IgD-negative memory B cell (primary cell): ENCODE data around the gene NRTN. TPM values are rescaled to one million over a fixed set of nuclear protein-coding genes. Genes with fewer than 3 reads are reported as not detected.
"Not testable (repeated sequence)": the region's sequence is repeated elsewhere in the genome, so short reads cannot be mapped to it uniquely, and the experiment has no call there.

Source experiments
- H3K27ac Mint-ChIP-seq, 3 donors: one replicate each; pipeline ENCODE4 v1.8.0; 2020 to 2022; ENCODE audit warnings: mild to moderate bottlenecking in 3 of 3, mixed read lengths in 3 of 3, moderate library complexity in 1 of 3
- H3K27me3 Mint-ChIP-seq: one replicate; pipeline ENCODE4 v1.8.0; 2021; ENCODE audit warnings: mixed read lengths
- H3K36me3 Mint-ChIP-seq: one replicate; pipeline ENCODE4 v1.8.0; 2020; ENCODE audit warnings: mild to moderate bottlenecking, mixed read lengths
- H3K4me1 Mint-ChIP-seq, 3 donors: one replicate each; pipeline ENCODE4 v1.8.0; 2020 to 2022; ENCODE audit warnings: mixed read lengths in 3 of 3, mild to moderate bottlenecking in 1 of 3
- H3K4me3 Mint-ChIP-seq, 4 donors: one replicate each; pipeline ENCODE4 v1.8.0; 2020 to 2022; ENCODE audit warnings: mild to moderate bottlenecking in 4 of 4, mixed read lengths in 4 of 4, moderate library complexity in 3 of 4
- H3K9me3 Mint-ChIP-seq, 3 donors: one replicate each; pipeline ENCODE4 v1.8.0; 2020 to 2021; ENCODE audit warnings: mixed read lengths in 3 of 3, mild to moderate bottlenecking in 1 of 3
- polyA plus RNA-seq: library from polyadenylated mRNA; unstranded; fragments of 300-500 nt; fragmentation: Illumina TruSeq; gene quantifications from one replicate; pipeline ENCODE4 v1.2.3, GENCODE V29; 2021

Gene NRTN
- polyA plus RNA-seq, 1 donor from 2014 or later = not detected

DNA sequence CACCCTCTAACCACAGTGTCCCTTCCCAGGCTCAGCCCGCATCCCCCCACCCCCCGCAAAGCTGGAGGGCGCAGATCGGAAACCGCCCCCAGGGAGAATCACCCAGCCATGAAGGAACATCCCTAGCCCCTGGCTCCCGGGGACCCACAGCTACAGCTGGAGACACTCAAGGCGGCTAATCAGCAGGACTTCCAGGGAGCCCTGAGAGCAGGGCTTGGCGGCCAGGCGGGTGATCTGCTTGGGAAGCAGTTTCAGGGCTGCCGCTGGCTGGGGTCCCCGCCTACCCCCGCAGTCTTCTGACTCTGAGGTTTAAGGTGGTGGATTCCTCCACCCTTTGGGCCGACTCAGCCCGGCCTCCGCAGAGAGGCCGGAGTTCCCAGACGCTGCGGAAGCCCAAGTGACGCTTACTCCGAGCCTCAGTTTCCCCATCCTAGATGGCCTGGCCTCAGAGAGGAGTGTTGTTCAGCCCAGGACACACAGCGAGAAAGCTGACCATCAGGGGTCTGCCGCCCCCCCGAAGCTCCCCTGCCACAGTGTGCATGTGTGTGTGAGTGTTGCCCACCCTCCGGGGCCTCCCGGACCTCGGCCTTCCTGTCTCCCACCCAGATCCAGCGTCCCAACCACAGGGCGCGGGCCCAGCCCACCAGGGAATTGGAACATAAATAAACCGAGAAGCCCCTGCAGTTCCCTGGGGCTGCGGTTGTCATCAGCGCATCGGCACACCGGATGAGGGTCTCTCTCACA, 24.9 kb downstream of the NRTN start:
- Mint-ChIP-seq H3K27me3 (peaks cover 12% of the 10 kb centered on the region), H3K4me1 (peaks cover 6 to 8% (median 6%) of the 10 kb centered on the region in 3 donors), H3K27ac (no peak overlapping the region), H3K4me3 (peak overlapping the region in 1 of 4 donors; percentile 12), H3K36me3 (no peaks in the 10 kb centered on the region), H3K9me3 (peaks cover 0 to 2% (median 0%) of the 10 kb centered on the region in 3 donors)

DNA sequence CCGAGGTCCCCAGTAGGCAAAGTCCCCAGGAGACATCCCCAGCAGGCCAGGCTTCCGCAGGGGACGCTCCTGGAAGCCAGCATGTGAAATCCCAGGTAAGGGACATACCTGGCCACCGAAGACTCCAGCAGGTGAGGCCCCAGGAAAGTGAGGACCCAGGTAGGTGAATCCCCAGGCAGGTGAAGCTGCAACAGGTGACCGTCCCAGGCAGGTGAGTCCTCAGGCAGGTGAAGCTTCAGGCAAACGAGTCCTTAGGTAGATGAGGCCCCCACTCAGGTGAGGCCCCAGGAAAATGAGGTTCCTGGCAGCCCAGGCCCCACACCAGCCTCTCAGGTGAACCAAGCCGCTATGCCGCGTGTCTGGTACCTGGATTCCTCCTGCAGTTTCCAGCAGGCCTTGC, 26.3 kb downstream of the NRTN start:
- H3K9me3 Mint-ChIP-seq = peaks cover 0 to 2% (median 0%) of the 10 kb centered on the region in 3 donors
- peaks cover 12% of the 10 kb centered on the region for H3K27me3 Mint-ChIP-seq
- H3K4me1 Mint-ChIP-seq = peaks cover 6 to 7% (median 6%) of the 10 kb centered on the region in 3 donors
- H3K36me3 Mint-ChIP-seq = no peaks in the 10 kb centered on the region
- H3K4me3 Mint-ChIP-seq = no peak overlapping the region
- no peak overlapping the region for H3K27ac Mint-ChIP-seq

DNA sequence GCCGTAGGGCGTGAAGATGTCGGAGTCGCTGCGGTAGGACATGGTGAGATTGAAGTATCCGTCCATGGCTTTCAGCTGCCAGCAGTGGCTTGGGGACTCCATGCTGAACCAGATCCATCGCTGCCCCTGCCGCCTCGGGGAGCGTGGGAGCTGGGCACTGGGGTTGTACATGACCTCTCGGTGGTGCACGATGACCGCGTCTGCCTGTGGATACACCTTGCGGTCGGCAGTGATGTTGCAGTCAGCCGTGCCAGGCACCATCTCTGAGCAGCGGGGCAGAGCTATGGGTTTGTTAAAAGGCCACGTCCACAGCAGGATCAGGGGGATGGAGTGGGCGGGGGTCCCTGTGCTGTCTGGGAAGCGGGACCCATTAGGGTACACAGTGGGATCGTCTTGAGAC, 27.2 kb downstream of the NRTN start:
- H3K4me1 Mint-ChIP-seq = peaks cover 4 to 6% (median 4%) of the 10 kb centered on the region in 3 donors
- H3K4me3 Mint-ChIP-seq = no peak overlapping the region
- no peak overlapping the region for H3K27ac Mint-ChIP-seq
- H3K27me3 Mint-ChIP-seq = peaks cover 12% of the 10 kb centered on the region
- H3K36me3 Mint-ChIP-seq = no peaks in the 10 kb centered on the region
- peaks cover 0 to 1% (median 0%) of the 10 kb centered on the region in 3 donors for H3K9me3 Mint-ChIP-seq

DNA sequence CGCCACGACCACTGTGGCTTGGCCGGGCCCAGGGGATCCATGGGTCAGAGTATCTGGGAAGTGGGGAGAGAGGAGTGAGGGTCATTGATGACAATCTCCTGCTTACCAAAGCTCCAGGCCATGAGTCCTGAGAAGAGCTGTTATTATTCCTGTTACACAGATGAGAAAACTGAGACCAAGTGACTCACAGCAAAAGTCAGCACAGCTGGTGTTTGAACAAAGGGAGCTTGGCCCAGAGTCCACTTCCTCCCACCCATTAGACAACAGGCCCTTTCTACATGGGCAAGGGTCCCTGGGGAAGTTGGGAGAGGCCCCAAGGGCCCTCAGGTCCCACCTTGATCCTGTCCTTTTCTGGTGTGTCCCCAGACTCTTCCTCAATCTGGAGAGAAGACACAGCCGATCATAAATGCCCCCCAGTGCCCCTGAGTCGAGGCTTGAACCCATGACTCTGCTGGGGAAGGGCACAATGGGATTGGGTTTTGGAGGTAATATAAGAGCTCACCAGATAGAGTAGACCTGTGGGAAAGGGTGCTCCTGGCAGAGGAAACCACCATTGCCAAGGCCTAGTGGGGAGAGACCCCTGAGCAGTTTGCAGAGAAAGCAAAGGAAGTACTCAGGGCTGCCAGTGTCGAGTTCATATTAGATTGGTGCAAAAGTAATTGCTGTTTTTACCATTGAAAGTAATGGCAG, 27.8 kb downstream of the NRTN start:
- Mint-ChIP-seq H3K27ac (no peak overlapping the region), H3K9me3 (no peaks in the 10 kb centered on the region), H3K4me1 (peaks cover 2 to 6% (median 2%) of the 10 kb centered on the region in 3 donors)

DNA sequence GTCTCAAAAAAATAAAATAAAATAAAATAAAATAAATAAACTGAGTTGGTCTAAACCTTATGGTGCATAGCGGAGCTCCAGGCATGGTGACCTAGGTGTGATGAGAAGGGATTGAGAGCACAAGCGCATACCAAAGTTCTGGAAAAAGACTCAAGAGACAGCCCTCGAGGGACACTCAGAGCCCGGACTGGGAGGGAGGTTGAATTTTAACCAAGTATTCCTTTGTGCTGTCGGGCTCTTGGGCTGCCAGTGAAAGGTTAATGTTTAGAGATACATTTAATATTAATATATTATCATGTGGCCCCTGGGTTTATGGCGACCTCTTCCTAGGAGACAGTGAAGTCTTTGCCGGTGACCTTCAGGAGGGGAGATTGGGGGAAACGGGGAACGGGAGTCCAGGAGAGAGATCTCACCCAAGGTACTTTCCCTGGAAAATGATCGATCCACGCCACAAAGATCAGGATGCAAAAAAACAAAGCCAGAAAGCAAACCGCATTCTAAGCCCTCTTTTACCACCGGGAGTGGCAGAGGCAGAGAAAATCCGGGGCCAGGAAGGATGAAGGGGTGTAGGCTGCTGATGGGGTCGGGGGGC, 33.0 kb downstream of the NRTN start:
- H3K36me3 Mint-ChIP-seq = no peaks in the 10 kb centered on the region
- H3K9me3 Mint-ChIP-seq = no peaks in the 10 kb centered on the region
- H3K4me1 Mint-ChIP-seq = no peaks in the 10 kb centered on the region
- no peaks in the 10 kb centered on the region for H3K27me3 Mint-ChIP-seq
- peak overlapping the region in 1 of 3 donors; percentile 16 for H3K27ac Mint-ChIP-seq
- no peak overlapping the region for H3K4me3 Mint-ChIP-seq

More for the DNA sequence above, 27.8 kb downstream of the NRTN start:
- H3K4me3 Mint-ChIP-seq = no peak overlapping the region
- peaks cover 12% of the 10 kb centered on the region for H3K27me3 Mint-ChIP-seq
- H3K36me3 Mint-ChIP-seq = no peaks in the 10 kb centered on the region

DNA sequence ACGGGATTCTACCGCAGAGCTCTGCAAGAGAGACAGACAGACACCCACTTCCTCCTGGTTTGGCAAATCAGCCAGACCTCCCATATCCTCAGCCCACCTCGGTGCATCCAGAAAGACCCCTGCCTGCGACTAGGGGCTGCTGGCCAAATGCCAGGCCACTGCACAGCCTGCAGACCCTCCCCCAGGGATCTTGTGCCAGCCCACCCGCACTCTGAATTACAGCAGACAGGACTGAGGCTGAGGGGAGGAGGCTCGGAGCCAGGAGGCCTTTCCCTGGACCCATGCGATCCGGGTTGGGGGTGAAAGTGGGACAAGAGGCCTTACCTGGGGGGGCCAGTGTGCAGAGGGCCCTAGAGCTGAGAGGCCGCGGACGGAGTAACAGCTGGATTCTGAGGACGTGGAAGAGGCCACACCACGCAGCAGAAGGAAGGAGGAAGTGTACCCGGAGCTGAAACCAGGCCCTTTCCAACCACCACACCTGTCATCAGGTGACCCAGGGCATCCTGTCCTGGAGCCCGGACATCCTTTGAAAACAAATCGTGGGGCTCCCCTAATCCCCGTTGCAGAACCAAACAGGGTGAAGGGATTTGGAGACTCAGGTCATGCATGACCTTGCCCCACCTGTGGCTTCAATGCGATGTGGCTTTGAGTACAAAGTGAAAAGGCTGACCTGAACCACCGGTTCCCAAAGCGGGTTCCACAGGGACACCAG, 33.6 kb downstream of the NRTN start:
- Mint-ChIP-seq H3K4me3 (peak overlapping the region in 1 of 4 donors; percentile 10), H3K36me3 (no peaks in the 10 kb centered on the region), H3K4me1 (no peaks in the 10 kb centered on the region), H3K27me3 (no peaks in the 10 kb centered on the region), H3K9me3 (no peaks in the 10 kb centered on the region), H3K27ac (peak overlapping the region in 1 of 3 donors; percentile 47)

DNA sequence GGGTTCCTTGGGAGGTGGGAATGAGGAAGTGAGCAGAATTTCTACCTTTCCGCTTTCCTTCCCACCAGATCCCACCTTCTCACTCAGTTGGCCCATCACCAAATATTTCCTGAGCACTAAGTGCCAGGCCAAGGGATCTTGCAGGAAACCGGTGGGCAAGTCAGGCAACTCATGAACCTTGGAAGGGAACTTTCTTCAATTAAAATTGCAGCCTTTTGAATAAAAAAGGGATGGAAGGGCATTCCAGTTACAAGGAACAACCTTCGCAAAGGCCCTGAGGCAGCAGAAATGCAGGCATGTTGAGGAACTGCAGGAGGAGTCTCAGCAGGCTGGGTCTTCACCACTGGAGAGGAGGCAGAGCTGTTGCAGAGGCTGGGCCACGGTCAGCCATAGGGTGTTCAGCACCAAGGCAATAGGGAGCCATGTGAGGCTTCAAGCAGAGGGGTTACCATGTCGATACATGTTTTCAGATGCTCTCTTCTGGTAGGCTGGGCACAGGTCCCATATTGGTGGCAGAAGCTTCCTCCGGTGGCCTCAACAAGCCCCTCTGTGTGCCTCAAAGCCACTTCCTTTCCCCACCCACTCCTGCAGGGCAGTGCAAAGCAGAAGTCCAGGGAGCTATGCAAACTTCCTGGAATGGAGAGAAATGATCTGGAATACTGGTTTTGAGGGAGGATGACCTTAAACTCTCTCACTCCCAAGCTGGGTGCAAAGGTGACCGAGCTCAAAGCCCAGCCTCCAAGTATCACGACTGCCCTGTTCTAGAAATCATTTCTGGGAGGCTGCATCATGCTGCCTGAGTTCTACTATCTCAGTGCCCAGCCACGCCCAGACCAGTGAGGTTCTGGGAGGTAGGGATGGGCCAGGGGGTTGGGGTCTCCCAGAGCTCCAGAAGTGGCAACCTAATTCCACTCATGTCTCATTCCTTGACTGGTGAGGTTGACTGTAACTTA, 34.5 kb downstream of the NRTN start, which contains the start of gene FUT6:
Gene FUT6 (minus strand): TSS at position 638 of the 953 bp plus-strand sequence. CDS start 7,135 bp downstream, outside the sequence.
- Mint-ChIP-seq H3K4me1 (no peaks in the 10 kb centered on the region), H3K36me3 (no peaks in the 10 kb centered on the region), H3K27ac (peak within 1 kb of the TSS in 2 of 3 donors; percentile 47 to 59), H3K4me3 (peak within 1 kb of the TSS in 2 of 4 donors; percentile 10 to 45), H3K27me3 (no peaks in the 10 kb centered on the region), H3K9me3 (no peaks in the 10 kb centered on the region)

DNA sequence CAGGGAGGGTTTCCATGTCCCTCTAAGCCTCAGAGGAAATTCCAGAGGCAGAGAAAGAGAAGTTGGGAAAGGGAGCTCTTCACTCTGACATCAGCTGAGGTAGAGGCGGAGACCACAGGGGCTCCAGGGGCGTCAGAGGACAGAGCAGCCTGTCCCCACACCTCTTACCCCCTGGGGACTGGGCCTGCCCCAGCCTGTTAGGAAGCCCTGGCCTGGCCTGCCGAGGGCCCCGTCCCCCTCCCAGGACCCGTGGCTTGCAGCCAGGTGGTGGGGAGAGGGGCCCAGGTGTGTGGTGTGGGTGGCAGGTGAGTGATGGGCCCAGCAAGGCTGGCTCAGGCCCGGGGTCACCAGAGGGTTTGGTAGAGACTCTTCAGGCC, 36.9 kb downstream of the NRTN start:
- H3K4me3 Mint-ChIP-seq, H3K9me3 Mint-ChIP-seq: not testable (repeated sequence)

DNA sequence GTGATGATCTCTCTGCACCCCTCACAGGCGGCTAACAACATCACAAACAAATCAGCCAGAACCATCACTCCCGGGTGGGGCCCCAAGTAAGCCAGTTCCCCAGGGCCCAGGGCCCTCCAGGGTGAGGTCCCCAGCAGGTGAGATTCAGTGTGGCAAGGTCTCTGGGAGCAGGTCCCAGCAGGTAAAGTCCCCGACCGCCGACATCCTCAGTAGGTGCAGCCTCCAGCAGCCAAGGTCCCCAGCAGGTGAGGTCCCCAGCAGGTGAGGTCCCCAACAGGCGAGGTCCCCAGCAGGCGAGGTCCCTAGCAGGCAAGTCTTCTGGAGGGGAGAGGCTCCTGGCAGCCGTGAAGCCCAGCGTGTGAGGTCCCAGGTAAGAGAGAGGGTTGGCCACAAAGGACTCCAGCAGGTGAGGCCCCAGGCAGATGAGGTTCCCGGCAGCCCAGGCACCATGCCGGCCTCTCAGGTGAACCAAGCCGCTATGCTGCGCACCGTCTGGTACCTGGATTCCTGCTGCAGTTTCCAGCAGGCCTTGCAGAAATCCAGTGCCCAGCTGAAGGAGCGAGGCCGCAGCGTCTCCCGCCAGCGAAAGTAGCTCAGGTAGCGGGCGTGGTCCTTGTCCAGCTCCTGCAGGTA, 38.5 kb downstream of the NRTN start:
- Mint-ChIP-seq H3K27me3 (no peaks in the 10 kb centered on the region), H3K27ac (no peak overlapping the region), H3K4me3 (no peak overlapping the region), H3K36me3 (no peaks in the 10 kb centered on the region), H3K4me1 (no peaks in the 10 kb centered on the region), H3K9me3 (no peaks in the 10 kb centered on the region)

More for the DNA sequence above, 36.9 kb downstream of the NRTN start:
- H3K27me3 Mint-ChIP-seq, H3K36me3 Mint-ChIP-seq, H3K27ac Mint-ChIP-seq, H3K4me1 Mint-ChIP-seq: not testable (repeated sequence)

DNA sequence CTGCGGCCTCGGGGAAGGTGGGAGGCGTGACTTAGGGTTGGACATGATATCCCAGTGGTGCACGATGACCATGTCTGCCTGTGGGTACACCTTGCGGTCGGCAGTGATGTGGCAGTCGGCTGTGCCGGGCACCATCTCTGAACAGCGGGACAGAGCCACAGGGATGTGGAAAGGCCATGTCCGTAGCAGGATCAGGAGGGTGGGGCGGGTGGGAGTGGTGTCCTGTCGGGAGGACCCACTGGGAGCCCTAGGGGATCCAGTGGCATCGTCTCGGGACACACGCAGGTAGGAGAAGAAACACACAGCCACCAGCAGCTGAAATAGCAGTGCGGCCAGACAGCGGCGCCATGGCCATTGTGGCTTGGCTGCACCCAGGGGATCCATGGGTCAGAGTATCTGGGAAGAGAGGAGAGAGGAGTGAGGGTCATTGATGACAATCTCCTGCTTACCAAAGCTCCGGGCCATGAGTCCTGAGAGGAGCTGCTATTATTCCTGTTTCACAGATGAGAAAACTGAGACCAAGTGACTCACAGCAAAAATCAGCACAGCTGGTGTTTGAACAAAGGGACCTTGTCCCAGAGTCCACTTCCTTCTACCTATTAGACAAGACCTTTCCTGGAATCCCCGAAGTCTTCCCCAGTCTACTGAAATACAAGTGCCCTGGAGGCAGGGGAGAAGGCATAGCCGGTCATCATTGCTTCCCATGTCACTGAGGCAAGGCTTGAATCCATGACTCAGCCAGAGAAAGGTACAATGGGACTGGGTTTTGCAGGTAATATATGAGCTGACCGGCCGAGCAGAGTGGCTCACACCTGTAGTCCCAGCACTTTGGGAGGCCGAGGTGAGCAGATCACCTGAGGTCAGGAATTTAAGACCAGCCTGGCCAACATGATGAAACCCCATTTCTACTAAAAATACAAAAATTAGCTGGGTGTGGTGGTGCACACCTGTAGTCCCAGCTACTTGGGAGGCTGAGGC, 39.9 kb downstream of the NRTN start:
- no peaks in the 10 kb centered on the region for H3K36me3 Mint-ChIP-seq
- H3K4me3 Mint-ChIP-seq = no peak overlapping the region
- H3K27ac Mint-ChIP-seq = no peak overlapping the region
- H3K9me3 Mint-ChIP-seq = no peaks in the 10 kb centered on the region
- no peaks in the 10 kb centered on the region for H3K4me1 Mint-ChIP-seq
- no peaks in the 10 kb centered on the region for H3K27me3 Mint-ChIP-seq

DNA sequence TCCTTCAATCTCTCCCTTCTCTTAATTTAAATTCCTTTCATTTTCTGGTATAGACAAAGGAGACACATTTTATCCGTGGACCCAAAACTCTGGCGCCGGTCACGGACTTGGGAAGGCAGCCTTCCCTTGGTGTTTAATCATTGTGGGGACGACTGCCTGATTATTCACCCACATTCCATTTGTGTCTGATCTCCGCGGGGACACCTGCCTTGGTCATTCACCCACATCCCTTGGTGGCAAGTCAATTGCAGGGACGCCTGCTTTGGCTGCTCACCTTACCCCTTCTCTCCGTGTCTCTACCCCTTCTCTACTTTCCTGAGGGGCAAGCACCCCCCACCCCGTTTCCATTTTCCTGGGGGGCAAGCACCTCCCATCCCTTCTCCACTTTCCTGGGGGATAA, 43.0 kb downstream of the NRTN start:
- H3K27me3 Mint-ChIP-seq, H3K4me1 Mint-ChIP-seq, H3K9me3 Mint-ChIP-seq, H3K4me3 Mint-ChIP-seq, H3K27ac Mint-ChIP-seq, H3K36me3 Mint-ChIP-seq: not testable (repeated sequence)

DNA sequence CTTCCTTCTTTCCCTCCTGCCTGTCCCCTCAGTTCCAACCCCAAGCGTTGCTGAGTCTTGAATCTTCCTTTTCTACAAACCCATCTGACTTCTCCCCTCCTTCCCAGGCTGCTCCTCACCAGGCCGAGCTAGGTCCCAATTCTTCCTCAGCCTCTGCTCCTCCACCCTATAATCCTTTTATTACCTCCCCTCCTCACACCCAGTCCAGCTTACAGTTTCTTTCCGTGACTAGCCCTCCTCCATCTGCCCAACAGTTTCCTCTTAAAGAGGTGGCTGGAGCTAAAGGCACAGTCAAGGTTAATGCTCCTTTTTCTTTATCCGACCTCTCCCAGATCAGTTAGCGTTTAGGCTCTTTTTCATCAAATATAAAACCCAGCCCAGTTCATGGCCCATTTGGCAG, 43.8 kb downstream of the NRTN start:
- H3K27me3 Mint-ChIP-seq, H3K4me3 Mint-ChIP-seq, H3K4me1 Mint-ChIP-seq, H3K27ac Mint-ChIP-seq, H3K36me3 Mint-ChIP-seq, H3K9me3 Mint-ChIP-seq: not testable (repeated sequence)

DNA sequence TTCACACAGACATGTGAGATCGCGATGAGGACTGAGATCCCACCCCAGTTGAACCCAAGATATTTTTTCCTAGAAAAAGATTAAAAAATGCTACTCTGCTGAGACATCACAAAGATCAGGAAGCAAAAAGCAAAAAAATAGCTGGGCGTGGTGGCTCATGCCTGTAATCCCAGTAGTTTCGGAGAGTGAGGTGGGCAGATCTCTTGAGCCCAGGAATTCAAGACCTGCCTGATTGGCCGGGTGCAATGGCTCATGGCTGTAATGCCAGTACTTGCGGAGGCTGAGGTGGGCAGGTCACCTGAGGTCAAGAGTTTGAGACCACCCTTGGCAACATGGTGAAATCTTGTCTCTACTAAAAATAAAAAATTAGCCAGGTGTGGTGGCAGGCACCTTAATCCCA, 45.3 kb downstream of the NRTN start:
- H3K27me3 Mint-ChIP-seq = peaks cover 4% of the 10 kb centered on the region
- H3K27ac Mint-ChIP-seq = no peak overlapping the region
- H3K4me1 Mint-ChIP-seq = no peaks in the 10 kb centered on the region
- no peaks in the 10 kb centered on the region for H3K9me3 Mint-ChIP-seq
- H3K36me3 Mint-ChIP-seq = peaks cover 1% of the 10 kb centered on the region
- H3K4me3 Mint-ChIP-seq = no peak overlapping the region
